Activated naive CD4-positive, alpha-beta T cell (primary cell): Measurements from ENCODE around the gene FAM187B.

Source experiments
- DNase-seq, 4 experiments: peaks; one replicate each; lab custom pipeline; 2025; lab: John Stamatoyannopoulos, UW

The FAM187B gene

DNA sequence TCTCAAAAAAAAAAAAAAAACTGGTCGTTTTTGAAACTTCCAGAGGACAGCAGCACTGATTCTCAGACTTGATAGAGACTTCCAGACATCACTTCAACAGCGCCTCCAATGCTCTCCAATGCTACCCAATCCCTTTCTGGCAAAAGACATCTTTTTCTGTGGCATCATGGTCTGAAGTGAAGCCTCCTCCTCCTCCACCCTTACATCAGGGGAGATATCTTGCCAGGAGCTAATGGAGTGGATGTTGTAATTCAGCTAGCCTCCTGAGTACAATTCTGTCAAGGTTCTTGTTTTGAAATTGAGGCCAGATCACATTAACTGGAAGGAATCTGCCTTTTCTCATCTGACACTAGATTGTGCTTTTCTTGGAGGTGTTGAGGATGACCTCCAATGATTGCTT lies 49.8 kb downstream of the FAM187B start:
- DNase-seq, result no peak

DNA sequence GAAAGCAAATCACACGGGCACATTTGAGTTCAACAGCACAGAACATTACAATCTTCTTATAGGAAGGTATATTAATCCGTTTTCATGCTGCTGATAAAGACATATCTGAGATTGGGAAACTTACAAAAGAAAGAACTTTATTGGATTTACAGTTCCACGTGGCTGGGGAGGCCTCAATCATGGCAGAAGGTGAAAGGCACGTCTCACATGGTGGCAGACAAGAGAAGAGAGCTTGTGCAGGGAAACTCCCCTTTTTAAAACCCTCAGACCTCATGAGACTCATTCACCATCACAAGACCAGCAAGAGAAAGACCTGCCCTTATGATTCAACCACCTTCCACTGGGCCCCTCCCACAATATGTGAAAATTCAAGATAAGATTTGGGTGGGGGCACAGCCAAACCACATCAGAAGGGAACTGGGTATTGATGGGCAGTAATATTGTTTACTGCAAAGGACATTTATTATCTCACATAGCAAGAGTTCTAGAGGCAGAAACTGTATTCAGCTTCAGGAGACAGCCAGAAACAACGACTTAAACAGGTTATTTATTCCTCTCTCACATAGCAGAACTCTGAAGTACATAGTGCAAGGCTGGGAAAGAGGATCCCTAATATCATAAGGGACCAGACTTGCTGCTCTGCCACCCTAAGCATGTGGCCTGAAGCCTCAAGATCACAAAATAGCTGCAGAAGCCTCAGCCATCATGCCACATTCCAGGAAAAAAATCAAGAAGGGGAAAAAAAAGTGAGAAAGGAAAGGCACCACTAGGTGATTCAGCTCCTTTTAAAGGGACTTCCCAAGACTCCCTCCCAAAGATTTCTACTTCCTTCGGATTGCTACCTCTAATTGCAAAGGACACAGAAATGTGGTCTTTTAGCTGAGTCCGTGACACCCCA lies 50.9 kb downstream of the FAM187B start:
- DNase-seq, result no peak

DNA sequence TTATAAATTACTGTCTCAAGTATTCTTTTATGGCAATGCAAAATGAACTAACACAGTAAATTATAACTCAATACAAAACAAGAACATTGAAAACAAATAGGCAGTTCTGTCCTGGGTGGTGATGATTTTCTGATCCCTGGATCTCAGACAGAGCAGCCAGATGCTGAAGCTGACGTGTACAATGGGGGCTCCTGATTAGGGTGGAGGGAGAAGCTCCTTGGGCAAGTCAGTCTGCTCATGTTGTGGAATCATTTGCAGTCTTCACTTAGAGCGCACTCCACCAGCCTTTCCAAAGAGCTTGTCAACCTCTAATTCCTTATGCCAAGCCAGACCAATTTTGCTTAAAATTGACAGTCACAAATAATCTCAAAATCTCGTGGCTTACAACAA lies 52.4 kb downstream of the FAM187B start:
- no peak for DNase-seq
